Peyer's patch (tissue), 4 donors: ENCODE measurements around the gene XRN1.

Source experiments
- POLR2A ChIP-seq, 2 donors: fragments of 450-650 bp; IDR thresholded peaks; one replicate each; pipeline ENCODE4 v1.5.1; 2017; ENCODE audit warnings: antibody characterized with exemption in 2 of 2, mild to moderate bottlenecking in 2 of 2, moderate library complexity in 2 of 2
- TF ChIP-seq, protein P1 (sequence below), 6 experiments: fragments of 450-650 bp in 4 of 6; fragments of 200-600 bp in 2 of 6; sonication (generic) in 1 of 6; IDR thresholded peaks; one replicate each; pipeline ENCODE4 v1.5.1; 2017 to 2019; ENCODE audit warnings: antibody characterized with exemption in 6 of 6, mild to moderate bottlenecking in 3 of 6, moderate library complexity in 1 of 6

DNA sequence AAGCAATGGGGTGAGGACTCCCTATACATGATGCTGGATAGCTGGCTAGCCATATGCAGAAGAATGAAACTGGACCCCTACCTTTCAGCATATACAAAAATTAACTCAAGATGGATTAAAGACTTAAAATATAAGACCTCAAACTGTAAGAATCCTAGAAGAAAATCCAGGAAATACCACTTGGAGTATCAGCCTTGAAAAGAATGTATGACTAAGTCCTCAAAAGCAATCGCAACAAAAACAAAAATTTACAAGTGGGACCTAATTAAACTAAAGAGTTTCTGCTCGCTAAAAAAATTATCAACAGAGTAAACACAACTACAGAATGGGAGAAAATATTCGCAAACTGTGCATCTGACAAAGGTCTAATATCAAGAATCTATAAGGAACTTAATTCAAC is 94.3 kb downstream of the XRN1 start:
- TF ChIP-seq, protein P1, sequence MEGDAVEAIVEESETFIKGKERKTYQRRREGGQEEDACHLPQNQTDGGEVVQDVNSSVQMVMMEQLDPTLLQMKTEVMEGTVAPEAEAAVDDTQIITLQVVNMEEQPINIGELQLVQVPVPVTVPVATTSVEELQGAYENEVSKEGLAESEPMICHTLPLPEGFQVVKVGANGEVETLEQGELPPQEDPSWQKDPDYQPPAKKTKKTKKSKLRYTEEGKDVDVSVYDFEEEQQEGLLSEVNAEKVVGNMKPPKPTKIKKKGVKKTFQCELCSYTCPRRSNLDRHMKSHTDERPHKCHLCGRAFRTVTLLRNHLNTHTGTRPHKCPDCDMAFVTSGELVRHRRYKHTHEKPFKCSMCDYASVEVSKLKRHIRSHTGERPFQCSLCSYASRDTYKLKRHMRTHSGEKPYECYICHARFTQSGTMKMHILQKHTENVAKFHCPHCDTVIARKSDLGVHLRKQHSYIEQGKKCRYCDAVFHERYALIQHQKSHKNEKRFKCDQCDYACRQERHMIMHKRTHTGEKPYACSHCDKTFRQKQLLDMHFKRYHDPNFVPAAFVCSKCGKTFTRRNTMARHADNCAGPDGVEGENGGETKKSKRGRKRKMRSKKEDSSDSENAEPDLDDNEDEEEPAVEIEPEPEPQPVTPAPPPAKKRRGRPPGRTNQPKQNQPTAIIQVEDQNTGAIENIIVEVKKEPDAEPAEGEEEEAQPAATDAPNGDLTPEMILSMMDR (IDR thresholded peaks at IDR 0.05), result no peak
- no peak for TF ChIP-seq POLR2A (IDR thresholded peaks at IDR 0.05)
